Neural progenitor cell (in vitro differentiated cells): ENCODE measurements around the gene ILKAP.

ENCODE experiments used
- EZH2 ChIP-seq: fragments of 200-600 bp; sonication (generic); IDR thresholded peaks from 2 replicates; pipeline ENCODE4 v1.6.1; 2017; ENCODE audit warnings: antibody characterized with exemption, mild to moderate bottlenecking, moderate library complexity
- EZH2phosphoT487 ChIP-seq: fragments of 200-600 bp; sonication (generic); IDR thresholded peaks from 2 replicates; pipeline ENCODE4 v1.6.1; 2017; ENCODE audit warnings: antibody characterized with exemption
- TF ChIP-seq, protein P1 (sequence below): fragments of 200-600 bp; sonication (generic); IDR thresholded peaks from 2 replicates; pipeline ENCODE4 v1.5.1; 2017; ENCODE audit warnings: antibody characterized with exemption, mild to moderate bottlenecking

DNA sequence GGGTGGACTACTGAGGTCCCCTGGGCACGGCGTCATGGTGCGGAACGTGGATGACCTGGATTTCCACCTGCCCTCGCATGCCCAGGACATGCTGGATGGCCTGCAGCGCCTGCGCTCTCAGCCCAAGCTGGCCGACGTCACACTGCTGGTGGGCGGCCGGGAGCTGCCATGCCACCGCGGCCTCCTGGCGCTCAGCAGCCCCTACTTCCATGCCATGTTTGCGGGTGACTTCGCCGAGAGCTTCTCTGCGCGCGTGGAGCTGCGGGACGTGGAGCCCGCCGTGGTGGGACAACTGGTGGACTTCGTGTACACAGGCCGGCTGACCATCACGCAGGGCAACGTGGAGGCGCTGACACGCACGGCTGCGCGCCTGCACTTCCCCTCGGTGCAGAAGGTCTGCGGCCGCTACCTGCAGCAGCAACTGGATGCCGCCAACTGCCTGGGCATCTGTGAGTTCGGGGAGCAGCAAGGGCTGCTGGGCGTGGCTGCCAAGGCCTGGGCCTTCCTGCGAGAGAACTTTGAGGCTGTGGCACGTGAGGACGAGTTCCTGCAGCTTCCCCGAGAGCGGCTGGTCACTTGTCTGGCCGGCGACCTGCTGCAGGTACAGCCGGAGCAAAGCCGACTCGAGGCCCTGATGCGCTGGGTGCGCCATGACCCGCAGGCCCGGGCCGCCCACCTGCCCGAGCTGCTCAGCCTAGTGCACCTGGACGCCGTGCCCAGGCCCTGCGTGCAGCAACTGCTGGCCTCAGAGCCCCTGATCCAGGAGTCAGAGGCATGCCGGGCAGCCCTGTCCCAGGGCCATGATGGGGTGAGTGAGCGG lies 62.6 kb downstream of the ILKAP start:
- TF ChIP-seq, protein P1, sequence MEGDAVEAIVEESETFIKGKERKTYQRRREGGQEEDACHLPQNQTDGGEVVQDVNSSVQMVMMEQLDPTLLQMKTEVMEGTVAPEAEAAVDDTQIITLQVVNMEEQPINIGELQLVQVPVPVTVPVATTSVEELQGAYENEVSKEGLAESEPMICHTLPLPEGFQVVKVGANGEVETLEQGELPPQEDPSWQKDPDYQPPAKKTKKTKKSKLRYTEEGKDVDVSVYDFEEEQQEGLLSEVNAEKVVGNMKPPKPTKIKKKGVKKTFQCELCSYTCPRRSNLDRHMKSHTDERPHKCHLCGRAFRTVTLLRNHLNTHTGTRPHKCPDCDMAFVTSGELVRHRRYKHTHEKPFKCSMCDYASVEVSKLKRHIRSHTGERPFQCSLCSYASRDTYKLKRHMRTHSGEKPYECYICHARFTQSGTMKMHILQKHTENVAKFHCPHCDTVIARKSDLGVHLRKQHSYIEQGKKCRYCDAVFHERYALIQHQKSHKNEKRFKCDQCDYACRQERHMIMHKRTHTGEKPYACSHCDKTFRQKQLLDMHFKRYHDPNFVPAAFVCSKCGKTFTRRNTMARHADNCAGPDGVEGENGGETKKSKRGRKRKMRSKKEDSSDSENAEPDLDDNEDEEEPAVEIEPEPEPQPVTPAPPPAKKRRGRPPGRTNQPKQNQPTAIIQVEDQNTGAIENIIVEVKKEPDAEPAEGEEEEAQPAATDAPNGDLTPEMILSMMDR = no peak
- no peak for TF ChIP-seq EZH2
- no peak for TF ChIP-seq EZH2phosphoT487
